B cell (primary cell): ENCODE data around the gene NRG2.

Source experiments
- EZH2 ChIP-seq: IDR thresholded peaks from 2 replicates; pipeline ENCODE4 v1.6.1; 2012; ENCODE audit warnings: borderline replicate concordance, low read depth, mild to moderate bottlenecking, moderate library complexity, low read length; ENCODE audit not compliant: insufficient read depth, poor library complexity, severe bottlenecking
- TF ChIP-seq, protein P1 (sequence below): fragments of 200-600 bp; IDR thresholded peaks from one replicate; pipeline ENCODE4 v1.8.0; 2022; ENCODE audit warnings: antibody characterized with exemption, mild to moderate bottlenecking

DNA sequence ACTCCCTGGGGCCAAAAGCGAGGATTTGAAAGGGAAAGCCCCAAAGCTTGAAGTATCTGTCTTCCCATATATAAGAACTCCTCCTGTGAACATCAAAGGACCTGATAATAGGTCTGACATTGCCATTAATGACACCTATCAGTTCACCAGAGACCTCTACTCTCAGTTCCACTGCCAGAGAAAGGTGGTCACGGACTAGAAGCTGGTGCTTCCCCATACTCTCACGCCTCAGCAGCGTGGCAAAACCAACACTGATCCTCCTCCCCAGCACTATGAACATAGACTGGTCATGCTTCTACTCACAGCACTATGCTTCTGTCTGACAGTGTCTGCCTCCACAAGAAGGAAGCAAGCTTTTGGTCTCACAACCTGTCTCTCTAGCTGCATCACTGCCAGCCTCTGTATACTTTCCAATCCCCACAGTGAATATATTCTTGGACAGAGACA, 37.9 kb downstream of the NRG2 start:
- TF ChIP-seq, protein P1, sequence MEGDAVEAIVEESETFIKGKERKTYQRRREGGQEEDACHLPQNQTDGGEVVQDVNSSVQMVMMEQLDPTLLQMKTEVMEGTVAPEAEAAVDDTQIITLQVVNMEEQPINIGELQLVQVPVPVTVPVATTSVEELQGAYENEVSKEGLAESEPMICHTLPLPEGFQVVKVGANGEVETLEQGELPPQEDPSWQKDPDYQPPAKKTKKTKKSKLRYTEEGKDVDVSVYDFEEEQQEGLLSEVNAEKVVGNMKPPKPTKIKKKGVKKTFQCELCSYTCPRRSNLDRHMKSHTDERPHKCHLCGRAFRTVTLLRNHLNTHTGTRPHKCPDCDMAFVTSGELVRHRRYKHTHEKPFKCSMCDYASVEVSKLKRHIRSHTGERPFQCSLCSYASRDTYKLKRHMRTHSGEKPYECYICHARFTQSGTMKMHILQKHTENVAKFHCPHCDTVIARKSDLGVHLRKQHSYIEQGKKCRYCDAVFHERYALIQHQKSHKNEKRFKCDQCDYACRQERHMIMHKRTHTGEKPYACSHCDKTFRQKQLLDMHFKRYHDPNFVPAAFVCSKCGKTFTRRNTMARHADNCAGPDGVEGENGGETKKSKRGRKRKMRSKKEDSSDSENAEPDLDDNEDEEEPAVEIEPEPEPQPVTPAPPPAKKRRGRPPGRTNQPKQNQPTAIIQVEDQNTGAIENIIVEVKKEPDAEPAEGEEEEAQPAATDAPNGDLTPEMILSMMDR: no peak
- TF ChIP-seq EZH2: no peak
